HCT116 (cell line): ENCODE data around the gene KANSL1. TPM values are rescaled to one million over a fixed set of nuclear protein-coding genes. Genes with fewer than 3 reads are reported as not detected.

Experiments used
- ATAC-seq: fragments of 200-7000 bp; cut with Tn5 transposase; 2 replicates; pipeline ENCODE4 v1.9.1; 2020; ENCODE audit warnings: mild to moderate bottlenecking, moderate library complexity
- BruUV-seq: library from RNA; stranded (reverse); fragments of 400-500 nt; replicated peaks from 2 replicates; lab custom pipeline; 2021; lab: Mats Ljungman, UMichigan
- CTCF ChIA-PET: fragments of 300-600 bp; sonication (Branson Sonifier 250); formaldehyde crosslinking; loops from one replicate; lab custom pipeline; 2021; ENCODE audit warnings: antibody characterized with exemption; lab: Charles Lee
- POLR2A ChIA-PET: fragments of 300-600, 350-600 bp; sonication (Branson Sonifier 250); formaldehyde crosslinking; loops from one replicate; lab custom pipeline; 2021; ENCODE audit warnings: antibody characterized with exemption; lab: Charles Lee
- RAD21 ChIA-PET, 2 experiments: fragments of 300-600 bp; sonication (Branson Sonifier 250); formaldehyde crosslinking; loops; one replicate each; lab custom pipeline; 2023; ENCODE audit warnings: low total read pairs in 2 of 2; ENCODE audit not compliant: uncharacterized antibody in 2 of 2, unreplicated experiment in 2 of 2, low non-redundant PET in 1 of 2; lab: Charles Lee
- DNase-seq: peaks from one replicate; pipeline ENCODE4 v3.0.0-alpha.2; 2010; ENCODE audit warnings: low read depth, low spot score
- H2AFZ ChIP-seq: fragments of 200-600 bp; shearing (Covaris generic), sonication (generic); 2 replicates; pipeline ENCODE4 v1.6.1; 2017; ENCODE audit warnings: low read depth, mixed run types, mixed read lengths, antibody characterized with exemption, low read length; ENCODE audit not compliant: poor library complexity, severe bottlenecking
- H3K27ac ChIP-seq: 2 replicates; pipeline ENCODE4 v1.5.1; 2012; ENCODE audit warnings: low read depth, low read length
- H3K27me3 ChIP-seq: fragments of 200-600 bp; sonication (generic); 2 replicates; pipeline ENCODE4 v1.6.1; 2016; ENCODE audit warnings: mixed run types, low read length, mixed read lengths; ENCODE audit not compliant: insufficient read depth
- H3K36me3 ChIP-seq, 2 experiments: fragments of 200-500 bp in 1 of 2; fragments of 200-600 bp in 1 of 2; sonication (Bioruptor generic) in 1 of 2; sonication (generic) in 1 of 2; 2 replicates each; pipeline versions ENCODE4 v1.5.1 to v1.6.1; 2014 to 2016; ENCODE audit warnings: low read length in 2 of 2, inconsistent platforms in 1 of 2, mixed read lengths in 1 of 2, mixed run types in 1 of 2; ENCODE audit not compliant: insufficient read depth in 2 of 2, control insufficient read depth in 1 of 2
- H3K4me1 ChIP-seq, 2 experiments: fragments of 200-600 bp in 1 of 2; sonication (generic) in 1 of 2; 2 replicates each; pipeline versions ENCODE4 v1.5.1 to v1.6.1; 2012 to 2017; ENCODE audit warnings: low read length in 2 of 2, inconsistent platforms in 1 of 2, mild to moderate bottlenecking in 1 of 2, mixed read lengths in 1 of 2, mixed run types in 1 of 2, moderate library complexity in 1 of 2; ENCODE audit not compliant: insufficient read depth in 2 of 2, control insufficient read depth in 1 of 2
- H3K4me2 ChIP-seq: fragments of 200-600 bp; sonication (generic); 2 replicates; pipeline ENCODE4 v1.6.1; 2017; ENCODE audit warnings: mixed run types, low read length, mixed read lengths
- H3K4me3 ChIP-seq, 2 experiments: fragments of 200-600 bp in 1 of 2; sonication (generic) in 1 of 2; replicated peaks in 1 of 2; 2 replicates each; pipeline ENCODE4 v1.5.1; 2011 to 2016; ENCODE audit warnings: low read length in 2 of 2, control low read depth in 1 of 2, low read depth in 1 of 2, mild to moderate bottlenecking in 1 of 2, mixed read lengths in 1 of 2, mixed run types in 1 of 2
- H3K79me2 ChIP-seq: fragments of 200-600 bp; sonication (generic); 2 replicates; pipeline ENCODE4 v1.6.1; 2017; ENCODE audit warnings: mild to moderate bottlenecking, mixed run types, low read length, moderate library complexity, mixed read lengths; ENCODE audit not compliant: insufficient read depth
- H3K9ac ChIP-seq: fragments of 200-600 bp; sonication (generic); 2 replicates; pipeline ENCODE4 v1.6.1; 2016; ENCODE audit warnings: low read length, mixed read lengths
- H3K9me2 ChIP-seq: fragments of 200-600 bp; sonication (generic), shearing (Covaris generic); 2 replicates; pipeline ENCODE4 v1.6.1; 2017; ENCODE audit warnings: mixed run types, mild to moderate bottlenecking, moderate library complexity; ENCODE audit not compliant: insufficient read depth
- H3K9me3 ChIP-seq, 2 experiments: fragments of 200-500 bp in 1 of 2; fragments of 200-600 bp in 1 of 2; sonication (Bioruptor generic) in 1 of 2; sonication (generic) in 1 of 2; 2 replicates each; pipeline ENCODE4 v1.6.1; 2014 to 2017; ENCODE audit warnings: low read length in 2 of 2, mixed read lengths in 2 of 2, inconsistent platforms in 1 of 2, low read depth in 1 of 2, mild to moderate bottlenecking in 1 of 2, mixed run types in 1 of 2, moderate library complexity in 1 of 2; ENCODE audit not compliant: control insufficient read depth in 1 of 2, insufficient read depth in 1 of 2
- H4K20me1 ChIP-seq: fragments of 200-600 bp; sonication (generic), shearing (Covaris generic); 2 replicates; pipeline ENCODE4 v1.6.1; 2017; ENCODE audit warnings: mixed run types, mild to moderate bottlenecking, moderate library complexity; ENCODE audit not compliant: insufficient read depth
- CEBPB ChIP-seq: IDR thresholded peaks from 2 replicates; pipeline ENCODE4 v1.6.1; 2012; ENCODE audit warnings: low read depth
- EGR1 ChIP-seq: IDR thresholded peaks from 2 replicates; pipeline ENCODE4 v1.6.1; 2012; ENCODE audit warnings: low read depth
- ELF1 ChIP-seq: IDR thresholded peaks from 2 replicates; pipeline ENCODE4 v1.6.1; 2012; ENCODE audit warnings: low read depth, borderline replicate concordance
- EZH2 ChIP-seq: fragments of 200-600 bp; sonication (generic); IDR thresholded peaks from 2 replicates; pipeline ENCODE4 v1.6.1; 2017; ENCODE audit warnings: antibody characterized with exemption, mixed run types
- POLR2A ChIP-seq: IDR thresholded peaks from 2 replicates; pipeline ENCODE4 v1.7.0; 2011; ENCODE audit warnings: borderline replicate concordance; ENCODE audit not compliant: insufficient read depth, insufficient read length; ENCODE audit errors: extremely low read depth
- RAD21 ChIP-seq: IDR thresholded peaks from 2 replicates; pipeline ENCODE4 v1.6.1; 2012; ENCODE audit warnings: low read depth, mild to moderate bottlenecking
- SIN3A ChIP-seq: IDR thresholded peaks from 2 replicates; pipeline ENCODE4 v1.6.1; 2012; ENCODE audit warnings: low read depth
- SP1 ChIP-seq: IDR thresholded peaks from 2 replicates; pipeline ENCODE4 v1.6.1; 2012; ENCODE audit warnings: low read depth
- SRF ChIP-seq: IDR thresholded peaks from 2 replicates; pipeline ENCODE4 v1.6.1; 2012; ENCODE audit warnings: low read depth
- TCF7L2 ChIP-seq: IDR thresholded peaks from 2 replicates; pipeline ENCODE4 v1.7.0; 2011; ENCODE audit warnings: borderline replicate concordance, inconsistent platforms; ENCODE audit not compliant: insufficient read depth, insufficient read length; ENCODE audit errors: extremely low read depth
- YY1 ChIP-seq: IDR thresholded peaks from 2 replicates; pipeline ENCODE4 v1.6.1; 2011; ENCODE audit warnings: low read length, low read depth, moderate library complexity, mild to moderate bottlenecking; ENCODE audit not compliant: insufficient replicate concordance; ENCODE audit errors: extremely low read depth
- ZBTB33 ChIP-seq: IDR thresholded peaks from 2 replicates; pipeline ENCODE4 v1.6.1; 2011; ENCODE audit warnings: mild to moderate bottlenecking, low read length, moderate library complexity; ENCODE audit not compliant: insufficient replicate concordance; ENCODE audit errors: extremely low read depth
- ZFX ChIP-seq: fragments of 450-650 bp; IDR thresholded peaks from 2 replicates; pipeline ENCODE4 v1.6.1; 2017
- intact Hi-C: fragments of 100-400 bp; cut with micrococcal nuclease; formaldehyde crosslinking; loops from 2 replicates; pipeline ENCODE4 v1.10.0; 2022
- total RNA-seq: library from RNA; stranded (reverse); gene quantifications from one replicate; pipeline ENCODE4 v1.2.1, GENCODE V29; 2021; ENCODE audit not compliant: unreplicated experiment

The KANSL1 gene
- total RNA-seq, 1 experiment from 2014 or later, result 77.5 TPM

DNA sequence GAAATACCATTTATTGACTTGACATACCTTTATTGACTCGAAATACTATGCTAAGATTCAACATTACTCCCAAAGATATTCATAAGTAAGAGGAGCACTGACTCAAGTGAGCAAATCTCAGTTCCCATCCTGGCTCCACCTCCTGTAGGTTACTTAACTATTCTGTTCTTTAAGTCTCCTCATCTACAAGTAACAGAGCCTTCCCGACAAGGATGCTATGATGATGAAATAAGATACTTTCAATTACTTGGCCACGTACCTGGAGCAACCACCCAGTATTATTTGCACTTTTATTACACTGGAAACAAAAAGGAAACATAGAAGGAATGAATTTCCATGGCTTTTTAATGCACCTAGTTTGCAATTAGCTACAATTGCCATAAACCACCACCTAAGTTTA, 16.3 kb downstream of the KANSL1 start:
- no peak overlapping the region for H3K9ac ChIP-seq
- no TSS peak for BruUV-seq
- H3K36me3 ChIP-seq, result peaks cover 0 to 5% of the 10 kb centered on the region in 2 experiments; a peak in 3 of 4 replicates
- peaks cover 100% of the 10 kb centered on the region for H3K79me2 ChIP-seq
- no peak for TF ChIP-seq CEBPB
- no peak for TF ChIP-seq RAD21
- no peak for TF ChIP-seq YY1
- no peak for TF ChIP-seq ZFX
- no peak for TF ChIP-seq SP1
- TF ChIP-seq TCF7L2, result no peak
- no peak for TF ChIP-seq EZH2
- TF ChIP-seq SRF, result no peak
- no peak for TF ChIP-seq SIN3A
- H2AFZ ChIP-seq, result no peak overlapping the region
- H4K20me1 ChIP-seq, result peaks cover 46% of the 10 kb centered on the region
- ChIA-PET CTCF (no interaction called here), POLR2A (no interaction called here), RAD21 (no interaction called here)
- no peak overlapping the region for H3K4me3 ChIP-seq
- no peaks in the 10 kb centered on the region for H3K9me3 ChIP-seq
- H3K4me2 ChIP-seq, result no peak overlapping the region
- peaks cover 0 to 14% of the 10 kb centered on the region in 2 experiments; a peak in 2 of 4 replicates for H3K4me1 ChIP-seq
- no peak for ATAC-seq
- no peak overlapping the region for H3K27ac ChIP-seq
- H3K27me3 ChIP-seq, result no peaks in the 10 kb centered on the region
- intact Hi-C loops, result no loop called here
- DNase-seq, result no peak
- no peaks in the 10 kb centered on the region for H3K9me2 ChIP-seq

GRCh38 chr17:46175891-46176290, 17.3 kb downstream of the KANSL1 start:
- H3K4me3 ChIP-seq, result no peak overlapping the region
- no peak overlapping the region for H3K27ac ChIP-seq
- no peak overlapping the region for H2AFZ ChIP-seq
- DNase-seq (no peak), ATAC-seq (no peak)
- BruUV-seq, result no TSS peak
- peaks cover 100% of the 10 kb centered on the region for H3K79me2 ChIP-seq
- H4K20me1 ChIP-seq, result peaks cover 43% of the 10 kb centered on the region
- ChIA-PET RAD21 (no interaction called here), CTCF (interaction anchor here (0.8 kb wide), 1 partner anchor 17 kb away, joined by 5 read pairs; the partner anchor contains the start of gene KANSL1), POLR2A (no interaction called here)
- peaks cover 8 to 16% of the 10 kb centered on the region in 2 experiments for H3K36me3 ChIP-seq
- TF ChIP-seq EZH2, result no peak
- no peak for TF ChIP-seq POLR2A
- no peak for TF ChIP-seq EGR1
- TF ChIP-seq ZBTB33, result no peak
- no peak for TF ChIP-seq ELF1
- no peaks in the 10 kb centered on the region for H3K9me3 ChIP-seq
- intact Hi-C loops, result no loop called here
- no peaks in the 10 kb centered on the region for H3K9me2 ChIP-seq
- H3K9ac ChIP-seq, result no peak overlapping the region
- peaks cover 0 to 14% of the 10 kb centered on the region in 2 experiments; a peak in 2 of 4 replicates for H3K4me1 ChIP-seq
- H3K27me3 ChIP-seq, result no peaks in the 10 kb centered on the region
- no peak overlapping the region for H3K4me2 ChIP-seq
